Left colon (tissue), 2 donors: ENCODE data around the gene MPP7. TPM values are rescaled to one million over a fixed set of nuclear protein-coding genes. Genes with fewer than 3 reads are reported as not detected.

Experiments
- ATAC-seq: fragments of 200-7000 bp; cut with Tn5 transposase; one replicate; pipeline ENCODE4 v1.9.1; 2020; ENCODE audit warnings: mild to moderate bottlenecking, moderate library complexity
- DNase-seq, 2 donors: peaks; one replicate each; pipeline ENCODE4 v3.0.0-alpha.2; 2020
- intact Hi-C, 2 donors: fragments of 100-400 bp; cut with DNase I in 1 of 2; cut with micrococcal nuclease in 1 of 2; formaldehyde crosslinking; loops; one replicate each; pipeline versions ENCODE4 v1.11.2 to v1.14.0; 2022; cut with DNase I, micrococcal nuclease
- microRNA-seq, 2 donors: library from miRNA; unstranded; fragments of <30 nt; microRNA quantifications; one replicate each; pipeline versions ENCODE4 v1.1.0 to v1.2.0, GENCODE V29; 2020
- total RNA-seq, 2 donors: library from RNA; stranded (reverse); fragmentation: NEBNext Ultra II Directional; extraction: Animal tissue kit (Norgen Biotek cat#: 25700); gene quantifications; one replicate each; pipeline ENCODE4 v1.2.1, GENCODE V29; 2021
- donor health status: DM: no; HTN: no; CAD: no.
- donor health status: DM: yes; HTN: yes; CAD: no.

The MPP7 gene
- total RNA-seq, 2 donors from 2014 or later, result 26.9 to 30.4 TPM

- ATAC-seq (no peak), DNase-seq (no peak)
- intact Hi-C loops, result no loop called here
Measured at GRCh38 chr10:28279878-28280277, 23.0 kb downstream of the MPP7 start.

GRCh38 chr10:28278842-28279241 lies 24.0 kb downstream of the MPP7 start:
- intact Hi-C loops, result no loop called here
- no peak for DNase-seq
- ATAC-seq, result no peak

GRCh38 chr10:28276384-28276783 lies 26.5 kb downstream of the MPP7 start:
- intact Hi-C loops, result no loop called here
- ATAC-seq, result no peak
- no peak for DNase-seq

GRCh38 chr10:28274475-28274874 lies 28.4 kb downstream of the MPP7 start:
- DNase-seq (no peak), ATAC-seq (peak; percentile 95)
- intact Hi-C loops, result no loop called here

- ATAC-seq (no peak), DNase-seq (no peak)
- intact Hi-C loops, result no loop called here
Measured at GRCh38 chr10:28273343-28273742, 29.5 kb downstream of the MPP7 start.

GRCh38 chr10:28269842-28270456 lies 32.9 kb downstream of the MPP7 start:
- DNase-seq, result no peak
- intact Hi-C loops, result no loop called here
- ATAC-seq, result no peak

GRCh38 chr10:28266449-28267224 lies 36.2 kb downstream of the MPP7 start:
- DNase-seq (no peak), ATAC-seq (peak; percentile 36)
- intact Hi-C loops, result no loop called here

- peak; percentile 90 for ATAC-seq
- DNase-seq, result peak; percentile 47 to 53
- intact Hi-C loops, result no loop called here
Measured at GRCh38 chr10:28263136-28263857, 39.6 kb downstream of the MPP7 start.

GRCh38 chr10:28256776-28257175 lies 46.1 kb downstream of the MPP7 start:
- ATAC-seq (no peak), DNase-seq (no peak)
- intact Hi-C loops, result loop anchor here in 1 of 2 donors (10.0 kb wide), 1 partner anchor 128 kb away; no protein-coding TSS in a partner anchor

GRCh38 chr10:28254290-28254985 lies 48.4 kb downstream of the MPP7 start:
- ATAC-seq (no peak), DNase-seq (no peak)
- intact Hi-C loops, result loop anchor here in 1 of 2 donors (10.0 kb wide), 1 partner anchor 130 kb away; no protein-coding TSS in a partner anchor

GRCh38 chr10:28253169-28253785 lies 49.6 kb downstream of the MPP7 start:
- DNase-seq, result no peak
- intact Hi-C loops, result loop anchor here in 1 of 2 donors (10.0 kb wide), 1 partner anchor 132 kb away; no protein-coding TSS in a partner anchor
- no peak for ATAC-seq

Small RNAs within 50 kb of the gene (microRNA-seq; reads per million reads assigned to microRNA genes)
- gene MIR8086, result 0 reads per million in 2 donors

Other genes starting within 250 kb of the MPP7 start
- 100 to 1,000 TPM in 1 of 2 donors, 10 to 100 TPM in 1; 96.9 to 112 TPM for gene WAC, start 230.1 kb upstream of the MPP7 start, total RNA-seq